SW 1271 (cell line): Measurements from ENCODE around the gene VIM.

Source experiments
- DNase-seq, 2 experiments: peaks; one replicate each; lab custom pipeline; 2025; lab: John Stamatoyannopoulos, UW

The VIM gene

DNA sequence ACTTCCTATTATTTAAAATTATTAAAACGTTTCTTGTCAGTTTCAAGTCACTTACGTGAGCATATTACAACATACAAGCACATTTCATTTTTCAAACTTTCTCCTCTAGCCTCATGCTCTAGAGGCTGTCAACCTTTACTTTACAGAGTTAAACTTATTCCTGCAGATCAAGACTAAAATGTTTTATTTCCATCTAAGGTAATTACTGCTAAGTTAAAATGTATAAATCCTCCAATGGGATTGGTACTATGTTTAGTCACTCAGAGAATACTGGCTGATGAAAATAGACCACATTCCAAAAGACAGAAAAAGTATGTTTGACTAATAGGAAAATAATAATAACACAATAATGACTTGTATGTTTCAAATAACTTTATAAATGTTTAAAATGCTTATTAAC, 18.2 kb upstream of the VIM start:
- DNase-seq: no peak

DNA sequence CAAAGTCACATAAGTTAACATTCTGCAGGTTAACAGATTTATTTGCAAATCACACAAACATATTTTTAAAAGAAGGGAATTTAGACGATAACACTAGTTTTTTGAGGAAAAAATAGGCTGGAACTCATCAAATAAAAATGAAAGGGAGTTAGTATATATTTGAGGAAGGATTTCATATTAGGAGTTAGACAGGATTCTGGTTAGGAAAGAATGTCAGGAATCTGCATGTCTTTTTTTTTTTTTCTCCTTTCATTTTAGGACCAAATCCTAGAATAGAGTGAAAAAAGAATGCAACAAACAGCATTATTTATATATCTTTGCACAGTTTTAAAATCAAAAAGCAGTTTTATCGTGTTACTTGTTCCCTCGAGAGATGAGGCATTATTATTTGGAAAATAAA, 17.7 kb upstream of the VIM start:
- no peak for DNase-seq

- DNase-seq: no peak
These were observed 15.2 kb upstream of the VIM start for GRCh38 chr10:17212802-17213221.

DNA sequence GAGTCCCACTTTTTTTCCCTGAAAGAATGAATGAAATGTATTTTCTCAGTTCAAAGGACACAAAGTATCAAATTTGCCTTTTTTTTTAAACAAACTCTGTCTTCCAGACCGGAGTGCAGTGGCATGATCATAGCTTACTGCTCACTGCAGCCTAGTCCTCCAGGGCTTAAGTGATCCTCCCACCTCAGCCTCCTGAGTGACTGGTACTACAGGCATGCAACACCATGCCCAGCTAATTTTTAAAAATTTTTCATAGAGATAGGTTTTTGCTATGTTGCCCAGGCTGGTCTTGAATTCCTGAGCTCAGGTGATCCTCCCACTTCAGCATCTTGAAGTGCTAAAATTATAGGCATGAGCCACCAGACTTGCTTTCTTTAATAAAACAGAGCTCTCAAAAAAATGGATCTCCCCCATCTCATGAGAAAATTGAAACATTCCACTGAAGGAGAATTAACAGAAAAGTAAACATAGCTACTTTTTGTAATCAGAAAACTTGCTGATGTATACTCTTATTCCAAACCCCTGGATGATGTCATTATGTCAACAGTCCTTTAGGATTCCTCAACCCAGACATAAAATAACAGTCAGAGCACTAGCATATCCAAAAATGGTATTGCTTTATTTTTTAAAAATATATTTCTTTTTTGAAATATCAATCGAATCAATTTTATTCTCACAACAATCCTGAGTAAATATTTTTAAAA, 14.2 kb upstream of the VIM start:
- DNase-seq: peak; percentile 12 to 66

- no peak for DNase-seq
These were observed 13.5 kb upstream of the VIM start for GRCh38 chr10:17214526-17214925.

DNA sequence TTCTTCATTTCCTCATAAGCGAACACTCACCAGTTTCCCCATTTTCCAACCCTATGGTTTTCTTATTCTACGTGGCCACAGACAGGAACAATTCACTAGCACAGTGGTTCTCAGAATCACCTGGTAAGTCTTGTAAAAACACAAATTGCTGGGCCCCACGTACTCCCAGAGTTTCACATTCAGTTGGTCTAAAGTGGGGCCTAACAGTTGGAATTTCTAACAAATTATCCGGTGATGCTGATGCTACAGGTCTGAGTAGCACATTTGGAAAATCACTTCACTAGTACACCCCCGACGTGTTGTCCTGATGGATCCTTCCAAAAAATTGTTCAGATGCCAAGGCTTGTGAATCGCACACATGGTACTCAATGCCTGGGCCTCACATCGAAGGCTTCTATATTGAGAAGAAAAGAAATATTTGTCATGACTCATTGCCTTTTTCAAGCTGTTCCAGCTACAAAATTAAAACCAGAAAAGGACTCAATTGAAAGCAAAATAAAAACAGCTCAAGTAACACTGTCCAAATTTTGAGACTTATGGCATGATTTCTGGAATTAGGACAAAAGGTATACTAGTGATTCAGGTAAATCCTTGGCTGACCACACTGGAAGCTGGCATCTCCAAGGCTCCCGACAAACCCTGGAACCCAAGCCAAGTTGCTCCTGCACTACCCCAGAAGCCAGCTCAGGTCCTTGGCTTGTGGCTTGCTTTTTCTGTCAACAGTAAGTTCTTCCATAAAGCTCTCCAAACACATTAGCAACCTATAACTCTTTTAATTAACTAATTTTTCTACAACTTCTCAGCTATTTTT, 12.9 kb upstream of the VIM start:
- peak; percentile 72 to 90 for DNase-seq

DNA sequence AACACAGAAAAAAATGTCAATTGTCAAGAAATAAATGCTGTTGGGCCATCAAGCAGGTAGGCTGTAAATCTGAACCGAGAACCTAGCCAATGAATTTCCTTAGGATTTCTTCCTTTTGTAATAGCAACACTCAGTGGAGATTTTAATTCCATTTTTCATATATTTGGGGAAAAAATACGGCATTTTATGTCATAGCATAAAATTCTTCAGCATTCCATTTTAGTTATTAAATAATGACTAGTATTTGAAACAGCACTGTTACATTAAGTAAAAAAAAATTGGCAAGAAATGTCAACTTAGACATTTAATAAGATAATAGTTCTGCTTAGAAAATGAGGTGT, 12.3 kb upstream of the VIM start:
- no peak for DNase-seq

- DNase-seq: peak; percentile 82 to 99
These were observed 11.7 kb upstream of the VIM start for GRCh38 chr10:17216217-17216900.

DNA sequence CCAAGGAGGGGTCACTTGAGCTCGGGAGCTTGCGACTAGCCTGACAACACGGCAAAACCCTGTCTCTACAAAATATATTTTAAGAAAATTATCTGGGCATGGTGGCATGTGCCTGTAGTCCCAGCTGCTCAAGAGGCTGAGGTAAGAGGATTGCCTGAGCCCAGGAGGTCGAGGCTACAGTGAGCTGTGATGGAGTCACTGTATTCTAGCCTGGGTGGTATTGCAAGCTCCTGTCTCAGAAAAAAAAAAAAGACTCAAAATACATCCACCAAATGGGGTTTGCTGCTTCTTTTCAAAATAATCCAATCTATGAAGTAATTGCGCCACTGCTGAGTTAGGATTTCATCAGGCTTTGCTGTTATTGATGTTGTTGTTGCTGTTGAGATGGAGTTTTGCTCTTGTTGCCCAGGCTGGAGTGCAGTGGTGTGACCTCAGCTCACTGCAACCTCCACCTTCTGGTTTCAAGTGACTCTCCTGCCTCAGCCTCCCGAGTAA, 11.1 kb upstream of the VIM start:
- no peak for DNase-seq

DNA sequence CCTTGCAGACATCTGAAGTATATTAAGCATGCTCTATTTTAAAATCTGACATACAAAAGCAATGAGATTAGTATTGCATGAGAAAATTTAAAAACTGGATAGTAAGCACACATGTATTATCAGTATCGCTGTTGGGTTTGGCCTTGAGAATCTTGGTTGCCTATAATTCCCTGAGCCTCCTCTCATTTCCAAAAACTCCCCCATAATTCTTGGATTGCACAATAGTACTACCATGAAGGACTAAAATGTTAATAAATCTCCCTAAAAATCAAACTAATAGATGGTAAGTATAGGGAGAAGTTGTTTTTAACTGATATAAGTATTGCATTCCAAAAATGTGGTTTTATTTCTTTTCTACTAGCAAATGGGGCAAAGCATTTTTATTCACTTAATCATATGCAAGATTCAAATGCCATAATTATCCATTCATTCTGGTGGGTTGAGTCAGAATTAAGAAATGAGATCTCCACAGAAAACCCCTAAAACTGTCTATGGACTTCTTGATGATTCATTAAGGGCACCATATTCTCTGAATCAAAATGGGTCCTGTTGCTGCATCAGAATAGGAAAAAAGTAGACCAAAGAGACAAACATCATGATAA, 10.3 kb upstream of the VIM start:
- DNase-seq: no peak

- no peak for DNase-seq
These were observed 9.0 kb upstream of the VIM start for GRCh38 chr10:17219024-17219423.

DNA sequence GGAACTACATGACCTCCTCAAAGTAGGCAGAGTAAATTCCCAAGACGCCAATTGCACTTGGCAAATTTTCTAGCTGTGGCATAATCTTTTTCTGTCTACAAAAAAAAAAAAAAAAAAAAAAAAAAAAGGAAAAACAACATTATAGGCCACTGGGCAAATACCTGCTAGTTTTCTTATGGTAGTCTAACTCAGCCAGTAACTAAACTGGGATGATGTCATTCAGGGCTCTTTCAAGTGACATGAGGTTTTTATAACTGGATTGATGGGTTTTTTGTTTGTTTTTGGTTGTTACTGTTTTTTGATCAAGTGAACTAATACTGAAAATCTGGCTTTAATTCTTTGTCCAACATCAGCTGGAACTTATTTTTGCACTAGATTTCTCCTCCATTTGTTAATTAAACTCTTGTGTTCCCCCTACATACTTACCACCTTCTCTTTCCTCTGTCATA, 7.4 kb upstream of the VIM start:
- no peak for DNase-seq

DNA sequence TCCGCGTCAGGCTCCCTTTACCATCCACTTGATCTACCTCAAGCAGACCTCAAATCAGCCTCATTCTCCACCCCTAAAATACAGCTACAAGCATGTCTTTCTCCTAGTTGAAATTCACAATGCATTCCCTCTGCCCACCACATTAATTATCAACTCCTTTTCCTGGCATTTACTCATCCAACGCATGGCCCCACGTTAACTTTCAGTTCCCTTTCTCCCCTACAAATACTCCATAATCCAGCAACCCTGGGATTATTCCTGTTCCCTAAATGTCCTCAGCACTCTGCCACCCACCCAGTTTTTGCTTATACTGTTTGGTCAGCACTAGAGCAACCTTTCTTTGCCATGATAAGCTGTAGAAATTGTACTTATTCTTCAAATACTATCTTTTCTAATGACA, 5.7 kb upstream of the VIM start:
- DNase-seq: no peak

DNA sequence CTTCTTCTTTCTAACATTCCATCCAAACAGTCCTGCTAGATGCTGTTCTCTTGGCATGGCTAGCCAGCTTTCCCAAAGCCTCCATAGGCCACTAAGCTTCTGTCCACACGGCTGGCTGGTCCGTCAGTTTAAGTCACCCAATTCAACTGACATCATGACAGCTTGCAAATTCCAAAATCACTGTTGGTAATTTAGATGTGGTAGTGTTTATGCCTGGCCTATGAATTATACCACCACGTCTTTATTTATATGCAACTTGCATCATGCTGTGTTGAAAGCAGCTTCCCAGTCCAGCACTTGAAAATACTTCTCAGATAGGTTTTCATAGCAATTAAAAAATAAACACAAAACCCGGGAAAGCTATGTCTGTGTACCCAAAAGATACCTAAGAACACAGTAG, 2.2 kb upstream of the VIM start:
- no peak for DNase-seq

GRCh38 chr10:17226891-17227303, 1.1 kb upstream of the VIM start:
- DNase-seq: no peak

GRCh38 chr10:17227367-17228090, 512 bp upstream of the VIM start:
- no peak for DNase-seq

GRCh38 chr10:17229016-17229716, 1.1 kb downstream of the VIM start:
- DNase-seq: peak; percentile 24 to 82

DNA sequence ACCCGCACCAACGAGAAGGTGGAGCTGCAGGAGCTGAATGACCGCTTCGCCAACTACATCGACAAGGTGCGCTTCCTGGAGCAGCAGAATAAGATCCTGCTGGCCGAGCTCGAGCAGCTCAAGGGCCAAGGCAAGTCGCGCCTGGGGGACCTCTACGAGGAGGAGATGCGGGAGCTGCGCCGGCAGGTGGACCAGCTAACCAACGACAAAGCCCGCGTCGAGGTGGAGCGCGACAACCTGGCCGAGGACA, 1.6 kb downstream of the VIM start:
- no peak for DNase-seq

DNA sequence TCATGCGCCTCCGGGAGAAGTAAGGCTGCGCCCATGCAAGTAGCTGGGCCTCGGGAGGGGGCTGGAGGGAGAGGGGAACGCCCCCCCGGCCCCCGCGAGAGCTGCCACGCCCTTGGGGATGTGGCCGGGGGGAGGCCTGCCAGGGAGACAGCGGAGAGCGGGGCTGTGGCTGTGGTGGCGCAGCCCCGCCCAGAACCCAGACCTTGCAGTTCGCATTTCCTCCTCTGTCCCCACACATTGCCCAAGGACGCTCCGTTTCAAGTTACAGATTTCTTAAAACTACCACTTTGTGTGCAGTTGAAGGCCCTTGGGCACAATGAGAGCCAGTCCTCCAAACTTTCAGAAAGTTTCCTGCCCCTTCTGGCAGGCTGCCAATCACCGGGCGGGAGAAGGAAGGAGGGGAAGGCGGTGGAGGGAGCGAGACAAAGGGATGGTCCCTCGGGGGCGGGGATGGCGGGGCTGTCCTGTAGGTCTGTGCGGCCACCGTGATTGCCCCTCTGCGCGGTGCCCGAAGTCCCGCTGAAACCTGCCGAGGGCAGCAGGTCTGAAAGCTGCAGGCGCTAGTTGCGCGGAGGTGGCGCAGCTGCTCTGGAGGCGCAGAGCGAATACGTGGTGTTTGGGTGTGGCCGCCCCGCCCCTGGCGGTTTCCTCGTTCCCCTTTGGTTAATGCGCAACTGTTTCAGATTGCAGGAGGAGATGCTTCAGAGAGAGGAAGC, 2.1 kb downstream of the VIM start:
- no peak for DNase-seq

DNA sequence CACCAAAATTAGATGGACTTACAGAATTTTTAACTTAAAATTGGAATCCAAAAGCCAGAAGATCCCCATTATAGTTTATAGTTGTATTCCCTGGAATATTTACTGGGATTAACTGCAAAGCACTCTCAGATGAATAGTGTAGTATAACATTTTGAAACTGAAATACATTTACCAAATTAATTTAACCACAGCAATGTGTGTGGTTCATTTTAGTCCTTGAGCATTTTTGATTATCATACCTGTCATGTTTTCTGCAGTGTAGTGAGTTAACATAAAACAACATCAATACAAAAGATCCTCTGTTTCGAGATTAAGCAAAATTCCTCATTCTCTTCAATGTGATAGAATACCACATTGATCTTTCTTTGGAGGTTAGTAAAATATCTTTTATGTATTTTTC, 3.7 kb downstream of the VIM start:
- no peak for DNase-seq
